OCI-LY1 (cell line): ENCODE results near the gene SLC7A14.
A peak's percentile ranks its signal among the peaks of the same experiment; 100 is the strongest.

ENCODE experiments used
- EZH2 ChIP-seq: fragments of 200-600 bp; sonication (generic), shearing (Covaris generic); IDR thresholded peaks from 2 replicates; pipeline ENCODE4 v1.8.0; 2017; ENCODE audit warnings: borderline replicate concordance, mixed run types, mild to moderate bottlenecking, antibody characterized with exemption, low read length, moderate library complexity, mixed read lengths
- TF ChIP-seq, protein P1 (sequence below): fragments of 200-600 bp; sonication (generic), shearing (Covaris generic); IDR thresholded peaks from 2 replicates; pipeline ENCODE4 v1.5.1; 2017; ENCODE audit warnings: mild to moderate bottlenecking, antibody characterized with exemption, low read length, moderate library complexity, mixed read lengths

DNA sequence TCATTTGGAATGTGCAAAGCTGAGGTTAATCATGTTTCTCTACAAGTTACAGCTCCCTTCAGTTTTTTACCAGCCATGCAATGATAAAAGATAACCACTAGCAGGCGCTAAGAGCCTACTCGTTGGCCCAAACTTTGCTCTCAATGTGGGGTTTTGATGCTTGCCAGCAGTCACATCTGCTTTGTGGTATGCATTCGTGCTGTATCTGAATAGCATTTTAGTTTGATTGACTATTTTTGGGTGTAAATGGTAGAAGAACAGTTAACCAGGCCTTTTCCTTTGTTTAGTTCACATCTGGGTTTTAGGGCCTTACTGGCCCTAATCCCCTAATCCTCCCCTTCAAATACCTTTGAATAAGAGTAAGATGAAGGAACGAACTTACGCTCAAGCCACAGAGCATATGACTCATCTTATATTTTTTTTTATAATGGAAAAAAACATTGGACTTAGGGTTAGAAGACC is 171.6 kb downstream of the SLC7A14 start:
- TF ChIP-seq, protein P1, sequence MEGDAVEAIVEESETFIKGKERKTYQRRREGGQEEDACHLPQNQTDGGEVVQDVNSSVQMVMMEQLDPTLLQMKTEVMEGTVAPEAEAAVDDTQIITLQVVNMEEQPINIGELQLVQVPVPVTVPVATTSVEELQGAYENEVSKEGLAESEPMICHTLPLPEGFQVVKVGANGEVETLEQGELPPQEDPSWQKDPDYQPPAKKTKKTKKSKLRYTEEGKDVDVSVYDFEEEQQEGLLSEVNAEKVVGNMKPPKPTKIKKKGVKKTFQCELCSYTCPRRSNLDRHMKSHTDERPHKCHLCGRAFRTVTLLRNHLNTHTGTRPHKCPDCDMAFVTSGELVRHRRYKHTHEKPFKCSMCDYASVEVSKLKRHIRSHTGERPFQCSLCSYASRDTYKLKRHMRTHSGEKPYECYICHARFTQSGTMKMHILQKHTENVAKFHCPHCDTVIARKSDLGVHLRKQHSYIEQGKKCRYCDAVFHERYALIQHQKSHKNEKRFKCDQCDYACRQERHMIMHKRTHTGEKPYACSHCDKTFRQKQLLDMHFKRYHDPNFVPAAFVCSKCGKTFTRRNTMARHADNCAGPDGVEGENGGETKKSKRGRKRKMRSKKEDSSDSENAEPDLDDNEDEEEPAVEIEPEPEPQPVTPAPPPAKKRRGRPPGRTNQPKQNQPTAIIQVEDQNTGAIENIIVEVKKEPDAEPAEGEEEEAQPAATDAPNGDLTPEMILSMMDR = peak; percentile 99
- TF ChIP-seq EZH2 = no peak
